Left renal cortex interstitium (tissue), 4 donors: Measurements from ENCODE around the gene LCP1. TPM values are rescaled to one million over a fixed set of nuclear protein-coding genes. Genes with fewer than 3 reads are reported as not detected.

Experiments used
- DNase-seq, 4 donors: peaks; one replicate each; pipeline ENCODE4 v3.0.0-alpha.2; 2013; ENCODE audit warnings: low read depth in 4 of 4, low spot score in 2 of 4, missing footprints in 1 of 4
- polyA plus RNA-seq, 4 donors: library from polyadenylated mRNA; unstranded; fragments of 120-200 nt; gene quantifications; one replicate each; pipeline ENCODE4 v1.2.1, GENCODE V29; 2013; ENCODE audit not compliant: insufficient read length in 4 of 4

Gene LCP1
- polyA plus RNA-seq, 4 donors: 6.5 to 13.2 (median 10.5) TPM

DNA sequence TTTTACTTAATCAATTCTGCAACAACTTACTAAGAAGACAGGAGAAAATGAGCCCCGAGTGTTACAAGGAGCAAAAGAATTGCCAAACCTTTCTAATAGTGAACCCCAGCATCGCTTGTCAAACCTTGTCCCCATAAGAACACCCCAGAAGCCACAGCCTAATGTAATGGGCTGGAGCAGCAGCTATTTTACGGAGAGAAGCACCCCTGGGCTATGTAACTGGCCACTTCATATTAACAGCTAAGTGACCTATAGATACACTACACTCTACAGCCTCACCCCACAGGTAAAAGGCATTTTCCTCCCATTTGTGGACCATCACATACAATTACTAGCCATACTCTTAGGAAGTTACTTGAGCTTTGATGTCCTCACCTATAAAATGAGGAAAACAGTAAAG is 49.9 kb downstream of the LCP1 start:
- DNase-seq: no peak

GRCh38 chr13:46131705-46132104 is 50.3 kb downstream of the LCP1 start:
- DNase-seq: no peak

DNA sequence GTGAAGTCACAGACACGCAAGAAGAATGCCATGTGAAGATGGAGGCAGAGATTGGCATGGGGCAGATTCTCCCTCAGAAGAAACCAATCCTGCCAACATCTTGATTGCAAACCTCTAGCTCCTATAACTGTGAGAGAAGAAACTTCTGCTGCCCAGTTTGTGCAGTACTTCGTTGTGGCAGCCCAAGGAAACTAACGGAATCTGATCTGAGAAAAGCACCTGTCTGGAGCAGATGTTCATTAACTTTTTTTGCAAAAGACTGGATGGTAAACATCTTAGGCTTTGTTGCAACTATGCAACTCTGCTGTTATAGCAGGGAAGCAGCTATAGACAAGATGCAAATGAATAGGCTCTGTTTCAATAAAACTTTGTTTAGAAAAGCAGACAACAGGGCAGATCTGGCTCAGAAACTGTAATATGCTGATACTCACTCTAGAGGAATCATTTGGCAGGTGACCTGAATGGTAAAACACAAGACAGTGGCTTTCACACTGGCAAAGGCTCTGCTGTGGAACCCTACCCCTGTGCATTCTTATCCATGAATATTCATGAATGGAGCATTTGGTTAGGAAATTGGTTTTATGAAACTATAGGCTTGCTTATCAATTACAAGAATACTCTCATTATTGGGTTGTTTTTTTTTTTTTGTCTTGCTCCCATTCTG is 51.9 kb downstream of the LCP1 start:
- no peak for DNase-seq

- DNase-seq: no peak
Measured at GRCh38 chr13:46129124-46129523, 52.9 kb downstream of the LCP1 start.

- DNase-seq: no peak
Measured at GRCh38 chr13:46127358-46128023, 54.5 kb downstream of the LCP1 start.

DNA sequence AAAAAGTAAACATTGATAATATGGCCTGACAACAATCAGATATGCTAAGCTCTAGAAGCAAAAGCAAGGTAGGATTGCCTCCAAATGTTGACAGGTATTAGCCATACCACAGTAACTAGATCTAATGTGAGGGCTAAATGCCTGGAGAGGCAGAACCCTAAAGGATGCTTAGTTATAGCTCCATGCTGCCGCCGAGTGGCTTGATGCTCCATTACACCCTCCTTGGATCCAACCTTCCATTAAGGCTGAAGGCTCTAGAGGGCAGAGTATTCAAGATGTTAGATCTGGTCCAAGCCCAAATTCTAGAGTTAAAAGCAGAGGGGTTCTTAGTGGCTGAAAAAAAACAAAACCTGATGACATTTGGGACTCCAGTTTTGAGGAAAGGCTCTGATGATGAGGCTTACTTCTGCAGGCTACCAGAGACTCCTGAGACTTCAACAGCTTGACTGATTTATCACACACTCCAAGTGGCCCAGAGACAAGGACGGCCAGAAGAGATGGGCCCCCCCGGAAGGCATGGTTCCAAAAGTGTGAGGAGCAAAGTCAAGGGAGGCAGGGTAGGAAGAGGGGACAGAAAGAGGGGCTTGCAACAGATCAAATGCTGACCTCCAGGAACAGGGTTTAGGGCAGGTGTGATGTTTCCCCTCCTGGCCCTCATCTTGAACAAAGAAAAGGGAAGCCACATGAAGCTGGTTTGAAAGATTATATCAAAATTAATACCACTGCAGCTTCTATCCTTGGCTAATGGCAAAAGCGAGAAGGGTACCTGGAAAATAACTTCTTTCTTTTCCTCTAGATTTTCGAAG is 55.2 kb downstream of the LCP1 start:
- peak in 3 of 4 donors; percentile 42 to 78 (median 67) for DNase-seq

GRCh38 chr13:46126056-46126455 is 55.9 kb downstream of the LCP1 start:
- no peak for DNase-seq

DNA sequence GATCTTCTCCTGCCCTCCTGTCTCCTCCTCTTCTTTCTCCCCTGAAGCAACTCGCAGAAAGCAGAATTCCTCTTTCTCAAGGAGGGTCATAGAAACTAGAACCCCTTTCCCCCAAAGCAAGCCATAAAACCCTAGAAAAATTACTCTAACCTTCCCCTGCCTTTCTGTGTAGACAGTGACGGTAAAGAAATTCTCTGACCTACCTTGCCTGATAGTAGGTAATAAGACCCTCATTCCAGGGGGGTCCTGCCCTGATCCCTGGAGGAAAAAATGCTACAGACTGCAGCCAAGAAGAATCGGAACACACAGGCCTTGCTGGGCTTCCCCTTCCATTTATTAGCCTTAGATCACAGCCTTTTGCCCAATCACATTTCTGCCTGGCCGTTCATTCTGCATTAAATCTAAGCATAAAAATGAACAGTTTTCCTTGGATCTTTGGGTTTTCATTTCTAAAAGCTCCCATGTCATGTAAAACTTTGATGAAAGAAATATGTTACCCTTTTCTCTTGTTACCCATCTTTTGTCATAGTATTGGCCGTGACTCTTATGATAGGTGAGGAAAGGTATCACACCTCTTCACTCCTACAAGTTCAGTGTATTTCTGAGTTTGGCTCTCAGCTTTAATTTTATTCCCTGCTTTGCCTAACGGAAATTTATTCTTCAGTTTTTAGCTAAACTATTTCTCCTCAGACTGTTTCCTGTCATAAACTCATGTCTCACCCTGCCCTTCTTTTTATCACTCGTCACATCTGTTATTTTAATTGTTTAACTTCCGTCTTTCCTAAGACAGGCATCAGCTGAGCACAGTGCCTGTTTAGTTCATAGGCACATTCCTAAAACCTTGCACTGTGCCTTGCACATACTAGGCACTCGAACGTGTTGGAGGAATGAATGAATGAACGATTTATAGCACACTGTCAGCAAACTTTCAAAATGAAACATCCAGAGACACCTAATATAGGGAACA is 56.7 kb downstream of the LCP1 start:
- DNase-seq: no peak

DNA sequence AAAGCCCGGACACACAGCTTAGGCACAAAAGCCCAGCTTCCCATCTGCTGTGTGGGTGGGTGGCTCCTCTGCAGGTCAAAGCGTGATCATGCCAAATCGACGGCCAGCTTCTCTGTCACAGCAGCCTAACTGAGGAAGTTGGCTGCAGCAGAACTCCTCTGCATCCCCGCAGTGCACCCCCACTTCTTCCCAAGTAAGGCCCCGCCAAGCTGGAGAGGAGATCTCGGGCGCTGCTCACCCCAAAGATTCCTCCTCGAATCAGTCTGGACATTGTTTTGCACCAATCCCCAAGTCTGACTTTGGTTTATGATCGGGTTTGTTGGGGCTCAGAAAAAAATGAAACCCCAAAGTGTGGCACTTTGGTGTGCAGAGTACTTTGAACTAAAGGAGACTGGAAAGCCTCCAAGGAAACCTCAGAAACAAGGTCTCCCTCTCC is 57.4 kb downstream of the LCP1 start:
- no peak for DNase-seq

DNA sequence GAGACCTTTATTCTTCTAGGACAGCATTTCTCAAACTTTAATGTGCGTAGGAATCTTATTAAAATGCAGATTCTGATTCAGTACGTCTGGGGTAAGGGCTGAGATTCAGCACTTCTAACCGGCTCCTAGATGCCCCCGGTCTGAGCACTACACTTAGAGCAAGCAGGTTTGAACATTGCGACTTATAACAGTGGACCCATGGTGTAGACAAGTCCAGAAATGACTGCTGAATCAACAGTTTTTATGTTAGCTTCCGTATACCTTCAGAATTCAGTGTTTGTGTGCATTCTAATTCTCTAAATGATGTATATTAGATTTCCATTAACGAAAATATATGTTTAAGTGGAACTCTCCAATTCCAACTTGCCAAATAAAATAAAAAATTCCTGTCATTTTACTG is 59.7 kb downstream of the LCP1 start:
- DNase-seq: no peak

DNA sequence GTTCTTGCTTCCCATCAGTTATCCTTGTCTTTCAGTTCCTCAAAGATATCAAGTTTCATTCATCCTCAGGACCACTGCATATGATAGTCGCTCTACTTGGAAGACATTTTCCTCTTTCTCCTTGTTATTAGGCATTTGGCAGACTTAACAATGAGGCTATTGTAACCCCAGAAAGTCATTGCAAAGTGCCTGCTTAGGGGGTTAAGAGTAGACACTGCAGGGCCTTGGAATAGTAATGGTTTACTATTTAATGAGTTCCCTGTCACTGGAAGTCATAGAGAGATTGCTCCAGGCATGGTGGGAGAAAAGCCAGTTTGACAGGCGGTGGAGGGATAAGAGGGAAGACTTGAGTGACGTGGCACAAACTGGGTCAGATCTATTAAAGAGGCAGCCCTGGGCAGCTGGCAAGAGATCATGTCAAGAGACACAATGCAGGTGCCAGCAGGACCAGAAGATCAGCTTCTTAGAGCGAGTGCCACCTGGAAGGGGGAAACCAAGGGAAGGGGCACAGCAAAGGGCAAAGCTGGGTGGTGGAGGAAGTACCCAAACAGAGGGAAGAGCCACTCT is 60.3 kb downstream of the LCP1 start:
- DNase-seq: no peak

DNA sequence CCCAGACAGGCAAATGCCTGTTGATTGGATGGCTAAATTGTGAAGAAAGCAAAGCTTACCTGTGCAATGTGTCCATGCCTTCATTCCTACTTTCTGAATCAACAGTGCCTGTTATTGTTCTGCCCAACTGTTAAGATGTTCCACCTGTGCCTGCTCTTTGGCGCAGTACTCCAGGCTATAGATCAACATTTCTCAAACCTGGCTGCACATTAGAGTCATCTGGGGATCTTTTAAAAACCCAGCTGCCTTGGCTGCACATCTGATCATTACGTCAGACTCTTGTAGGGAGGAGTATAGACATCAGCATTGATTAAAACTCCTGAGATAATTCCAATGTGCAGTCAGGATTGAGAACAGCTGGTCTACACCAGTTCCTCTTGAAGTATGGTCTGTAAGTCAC is 60.9 kb downstream of the LCP1 start:
- no peak for DNase-seq

GRCh38 chr13:46119883-46120614 is 61.9 kb downstream of the LCP1 start:
- DNase-seq: no peak

- no peak for DNase-seq
Measured at GRCh38 chr13:46116653-46117502, 65.1 kb downstream of the LCP1 start.

DNA sequence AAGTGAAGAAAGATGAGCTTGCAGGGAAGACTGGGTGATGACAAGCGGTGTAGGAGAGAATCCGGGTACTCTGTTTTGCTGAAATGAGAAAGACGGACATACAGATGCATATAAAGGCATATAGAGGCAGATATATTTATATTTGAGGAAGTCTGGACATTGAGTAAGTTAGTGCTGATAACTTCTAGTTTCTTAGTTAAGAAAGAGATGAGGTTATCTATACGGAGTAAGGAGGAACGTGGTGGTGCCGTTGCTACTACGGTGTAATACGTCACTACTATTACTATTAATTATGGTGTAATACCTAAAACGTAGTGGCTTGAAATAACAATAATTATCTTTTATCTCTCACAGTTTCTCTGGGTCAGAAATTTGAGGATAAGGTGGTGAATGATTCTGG is 67.4 kb downstream of the LCP1 start:
- DNase-seq: no peak

DNA sequence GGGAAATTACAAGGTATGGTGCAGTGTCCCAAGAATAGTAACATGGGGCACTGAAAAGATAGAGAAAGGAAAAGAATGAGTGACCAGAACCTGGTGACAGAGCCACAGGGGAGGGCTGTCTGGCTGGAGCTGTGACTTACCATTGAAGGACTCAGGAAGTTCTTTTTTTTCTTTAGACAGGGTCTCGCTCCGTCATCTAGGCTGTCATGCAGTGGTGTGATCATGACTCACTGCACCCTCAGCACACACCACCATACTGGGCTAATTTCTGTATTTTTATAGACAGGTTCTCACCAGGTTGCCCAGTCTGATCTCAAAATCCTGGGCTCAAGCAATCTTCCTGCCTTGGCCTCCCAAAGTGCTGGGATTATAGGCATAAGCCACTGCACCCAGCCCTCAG is 68.4 kb downstream of the LCP1 start:
- no peak for DNase-seq

DNA sequence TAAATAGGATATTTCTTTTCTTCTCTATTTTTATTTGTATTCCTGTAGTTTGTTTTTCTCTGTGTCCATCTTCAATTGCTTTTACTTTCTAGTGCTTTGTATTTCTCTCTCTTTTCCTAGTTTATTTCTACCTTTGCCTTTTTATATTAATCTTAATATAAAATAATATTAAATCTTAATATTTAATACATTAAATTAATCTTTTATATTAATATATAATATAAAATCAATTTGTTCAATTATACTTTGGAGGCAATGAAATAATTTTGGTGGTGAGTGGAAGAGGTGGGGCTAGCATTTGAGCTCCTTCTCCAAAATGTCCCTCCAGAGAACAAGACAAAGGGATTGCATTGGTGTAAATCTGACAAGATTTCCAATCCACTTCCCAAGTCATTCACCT is 70.8 kb downstream of the LCP1 start:
- DNase-seq: no peak

GRCh38 chr13:46109451-46109850 is 72.5 kb downstream of the LCP1 start:
- DNase-seq: no peak
